Measurements from ENCODE around the gene SNAP23. TPM values are rescaled to one million over a fixed set of nuclear protein-coding genes. Genes with fewer than 3 reads are reported as not detected.

SNAP23 gene
- total RNA-seq, 4 donors from 2014 or later, result 36.2 to 78.2 (median 50.3) TPM

DNA sequence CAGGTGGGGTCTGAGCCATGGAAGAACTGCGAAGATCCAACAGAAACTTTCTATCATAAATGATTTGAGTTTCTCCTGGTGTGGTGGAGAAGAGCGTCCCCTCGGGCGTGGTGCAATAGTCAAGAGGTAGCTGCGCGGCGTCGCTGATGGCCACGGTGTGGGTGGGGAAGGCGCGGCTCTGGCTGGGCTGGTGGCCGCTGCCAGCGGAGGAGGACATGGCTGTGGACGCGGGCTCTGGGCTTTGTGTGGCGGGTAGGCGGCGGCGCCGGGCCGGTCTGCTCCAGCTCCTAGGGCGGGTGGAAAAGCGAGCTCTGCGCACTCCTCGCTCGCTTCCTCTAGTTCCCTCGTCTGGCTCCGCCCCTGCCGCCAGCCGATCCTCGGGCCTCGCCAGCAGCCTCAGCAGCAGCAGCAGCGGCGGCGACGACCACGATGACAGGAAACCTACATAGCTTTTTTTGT, 85.9 kb downstream of the SNAP23 start:
- peak; percentile 89 to 92 for DNase-seq (ENCODE audit: low spot score in 2 of 2)
- Histone ChIP-seq H3K9me3 (no peaks in the 10 kb centered on the region), H3K27ac (peak overlapping the region; percentile 69), H3K36me3 (no peaks in the 10 kb centered on the region), H3K4me3 (peak overlapping the region; percentile 46), H3K27me3 (no peaks in the 10 kb centered on the region), H3K4me1 (peaks cover 48% of the 10 kb centered on the region)
- 3% methylated on average over 28 of the region's 37 CpGs for WGBS
- TF ChIP-seq CTCF (IDR thresholded peaks at IDR 0.05), result no peak
- peak in 1 of 3 donors; percentile 13 for TF ChIP-seq POLR2AphosphoS5 (IDR thresholded peaks at IDR 0.05)

Other genes starting within 250 kb of the SNAP23 start
- 10 to 100 TPM; 23.0 to 47.7 (median 30.4) TPM for gene GANC, start 222.4 kb upstream of the SNAP23 start, total RNA-seq
- 100 to 1,000 TPM in 1 of 4 donors, 10 to 100 TPM in 3; 70.6 to 104 (median 83.5) TPM for gene TMEM87A, start 222.2 kb upstream of the SNAP23 start, total RNA-seq
- gene CAPN3, start 136.1 kb upstream of the SNAP23 start, total RNA-seq, result 100 to 1,000 TPM in 1 of 4 donors, 10 to 100 TPM in 3; 28.9 to 117 (median 50.1) TPM
- gene ZNF106, start 4.5 kb upstream of the SNAP23 start, total RNA-seq, result 10 to 100 TPM; 38.6 to 50.2 (median 49.2) TPM
- 10 to 100 TPM; 20.9 to 46.9 (median 31.8) TPM for gene LRRC57, start 53.2 kb downstream of the SNAP23 start, total RNA-seq
- gene HAUS2, start 53.2 kb downstream of the SNAP23 start, total RNA-seq, result 10 to 100 TPM; 16.9 to 33.2 (median 19.2) TPM
- gene STARD9, start 80.0 kb downstream of the SNAP23 start, total RNA-seq, result 10 to 100 TPM in 1 of 4 donors, 1 to 10 TPM in 3; 5.0 to 24.6 (median 7.6) TPM
- gene CDAN1, start 241.5 kb downstream of the SNAP23 start, total RNA-seq, result 10 to 100 TPM; 11.1 to 16.4 (median 15.0) TPM